Heart right ventricle (tissue), 16 donors: Measurements from ENCODE around the gene CACNB2. TPM values are rescaled to one million over a fixed set of nuclear protein-coding genes. Genes with fewer than 3 reads are reported as not detected.

Experiments
- ATAC-seq, 8 donors: fragments of 200-7000 bp; cut with Tn5 transposase; one replicate each; pipeline ENCODE4 v1.9.1; 2020; ENCODE audit warnings: mild to moderate bottlenecking in 8 of 8, moderate library complexity in 8 of 8, moderate number of reproducible peaks in 1 of 8
- DNase-seq, 2 donors: peaks; one replicate each; pipeline ENCODE4 v3.0.0-alpha.2; 2020
- H3K27ac ChIP-seq, 10 donors: fragments of 200-600 bp; sonication (generic) in 2 of 10; one replicate each; pipeline versions ENCODE4 v1.5.0 to v1.8.0; 2020 to 2022; ENCODE audit warnings: mild to moderate bottlenecking in 3 of 10
- H3K27me3 ChIP-seq, 7 donors: fragments of 200-600 bp; one replicate each; pipeline ENCODE4 v1.8.0; 2021 to 2022; ENCODE audit warnings: mild to moderate bottlenecking in 2 of 7
- H3K36me3 ChIP-seq, 9 donors: fragments of 200-600 bp; sonication (generic) in 1 of 9; one replicate each; pipeline versions ENCODE4 v1.5.0 to v1.8.0; 2020 to 2022; ENCODE audit warnings: mild to moderate bottlenecking in 2 of 9
- H3K4me1 ChIP-seq, 9 donors: fragments of 200-600 bp; sonication (generic) in 1 of 9; one replicate each; pipeline versions ENCODE4 v1.5.0 to v1.8.0; 2020 to 2022; ENCODE audit warnings: mild to moderate bottlenecking in 4 of 9
- H3K4me3 ChIP-seq, 10 donors: fragments of 200-600 bp; sonication (generic) in 2 of 10; one replicate each; pipeline versions ENCODE4 v1.5.0 to v1.8.0; 2020 to 2022; ENCODE audit warnings: mild to moderate bottlenecking in 7 of 10, moderate library complexity in 2 of 10
- H3K9me3 ChIP-seq, 11 donors: fragments of 200-600 bp in 10 of 11; sonication (generic) in 2 of 11; one replicate each; pipeline versions ENCODE4 v1.5.0 to v1.8.0; 2013 to 2022; ENCODE audit warnings: mild to moderate bottlenecking in 2 of 11, control low read depth in 1 of 11, moderate library complexity in 1 of 11
- WGBS, 2 donors: extraction: QIAGEN DNeasy Blood & Tissue Kit; methylation state at CpG; one replicate each; pipeline ENCODE4 v1.1.7; 2013; ENCODE audit warnings: inconsistent platforms in 1 of 2; 5-methylcytosine and 5-hydroxymethylcytosine counted together
- intact Hi-C, 10 donors: fragments of 100-400 bp; cut with DNase I; formaldehyde crosslinking; loops; one replicate each; pipeline versions ENCODE4 v1.11.1 to v1.14.2; 2022
- polyA plus RNA-seq, 2 donors: library from polyadenylated mRNA; stranded (reverse); fragments of 200-250 nt; gene quantifications; one replicate each; pipeline ENCODE4 v1.2.3, GENCODE V29; 2013
- total RNA-seq, 10 donors: library from RNA; stranded (reverse); fragmentation: NEBNext Ultra II Directional in 3 of 10; extraction: Animal tissue kit (Norgen Biotek cat#: 25700) in 3 of 10; gene quantifications; one replicate each; pipeline versions ENCODE4 v1.2.1 to v1.2.4, GENCODE V29; 2021 to 2023
- TF ChIP-seq, protein P1 (sequence below), 9 donors: fragments of 200-600 bp; sonication (generic) in 2 of 9; IDR thresholded peaks; one replicate each; pipeline versions ENCODE4 v1.5.0 to v1.8.0; 2021 to 2022; ENCODE audit warnings: antibody characterized with exemption in 9 of 9, mild to moderate bottlenecking in 5 of 9, moderate library complexity in 1 of 9
- donor health status: Arrhythmogenic right ventricular cardiomyopathy.
- donor health status: ischemic (EF 13 %, LVEDD 7.1; RV severe dilation, severe dysfunction).
- donor health status: healthy with polysubstance abuse.
- donor health status: DM: no; HTN: yes; CAD: no.
- donor health status: DM: no; HTN: no; CAD: no.
- donor health status: ischemic (EF 25% LVEDD 6.9; RV normal size, moderate dysfunction).
- donor health status: ischemic (EF 25% LVEDD 5.7; RV mildly dilated, moderate dysfunction).
- donor health status: healthy.
- donor health status: DM: yes; HTN: yes; CAD: no.
- donor health status: Ischemic cardiomyopathy.
- donor health status: ischemic (EF 35%, LVEDD 5.7; RV mildly dilated, moderate dysfunction).
- donor health status: nonischemic (EF 11% LVEDD 7.7; RV severe dilation, severe dysfunction).
- donor health status: DM: yes; HTN: yes; CAD: no.
- donor health status: PGD.
- donor health status: ischemic (EF 29% LVEDD 5.4; RV normal size, mild dysfunction).
- donor health status: nonischemic (EF 23%, LVEDD 6.1; RV moderate dilation, normal function).

Gene CACNB2
- total and polyA plus RNA-seq, 12 donors, result 8.9 to 71.1 (median 36.7) TPM

DNA sequence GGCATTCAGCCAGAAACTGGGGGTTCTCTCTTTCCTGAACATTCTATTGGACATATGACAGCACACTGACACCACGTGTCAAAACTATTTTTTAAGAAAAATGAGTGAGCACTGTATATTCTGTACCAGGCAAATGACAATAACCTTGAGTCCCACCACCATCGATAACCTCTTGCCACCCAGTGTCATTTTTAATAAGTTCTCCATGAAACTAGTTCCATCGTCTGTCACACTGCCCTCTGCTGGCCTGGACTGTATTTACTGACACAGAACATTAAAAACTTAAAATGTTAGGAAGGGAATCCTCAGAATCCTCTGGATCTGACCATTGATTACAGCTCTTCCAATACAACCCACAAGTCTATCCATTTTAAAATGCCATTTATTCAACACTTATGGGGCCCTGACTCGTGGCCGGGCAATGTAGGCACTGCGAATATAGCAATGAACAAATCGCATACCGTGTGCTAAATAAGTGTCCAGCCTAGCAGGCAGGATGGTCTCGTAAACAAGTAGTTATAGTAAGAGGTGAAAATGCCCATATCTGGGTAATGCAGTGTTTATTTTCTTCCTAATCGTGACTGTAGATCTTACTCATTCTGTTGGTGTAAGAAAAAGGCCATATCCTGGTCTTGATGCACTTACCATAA, 35.9 kb upstream of the CACNB2 start:
- no peak overlapping the region for H3K4me3 ChIP-seq
- H3K36me3 ChIP-seq, result no peaks in the 10 kb centered on the region
- no peak overlapping the region for H3K27ac ChIP-seq
- H3K4me1 ChIP-seq, result no peaks in the 10 kb centered on the region
- 67 to 72% methylated on average over 10 of the region's 10 CpGs for WGBS, 2 donors
- intact Hi-C loops, result loop anchor here in 8 of 10 donors (1.0 to 10.0 kb wide), 6 partner anchors 190 to 500 kb away; no protein-coding TSS in a partner anchor
- TF ChIP-seq, protein P1, sequence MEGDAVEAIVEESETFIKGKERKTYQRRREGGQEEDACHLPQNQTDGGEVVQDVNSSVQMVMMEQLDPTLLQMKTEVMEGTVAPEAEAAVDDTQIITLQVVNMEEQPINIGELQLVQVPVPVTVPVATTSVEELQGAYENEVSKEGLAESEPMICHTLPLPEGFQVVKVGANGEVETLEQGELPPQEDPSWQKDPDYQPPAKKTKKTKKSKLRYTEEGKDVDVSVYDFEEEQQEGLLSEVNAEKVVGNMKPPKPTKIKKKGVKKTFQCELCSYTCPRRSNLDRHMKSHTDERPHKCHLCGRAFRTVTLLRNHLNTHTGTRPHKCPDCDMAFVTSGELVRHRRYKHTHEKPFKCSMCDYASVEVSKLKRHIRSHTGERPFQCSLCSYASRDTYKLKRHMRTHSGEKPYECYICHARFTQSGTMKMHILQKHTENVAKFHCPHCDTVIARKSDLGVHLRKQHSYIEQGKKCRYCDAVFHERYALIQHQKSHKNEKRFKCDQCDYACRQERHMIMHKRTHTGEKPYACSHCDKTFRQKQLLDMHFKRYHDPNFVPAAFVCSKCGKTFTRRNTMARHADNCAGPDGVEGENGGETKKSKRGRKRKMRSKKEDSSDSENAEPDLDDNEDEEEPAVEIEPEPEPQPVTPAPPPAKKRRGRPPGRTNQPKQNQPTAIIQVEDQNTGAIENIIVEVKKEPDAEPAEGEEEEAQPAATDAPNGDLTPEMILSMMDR (IDR thresholded peaks at IDR 0.05), result peak; percentile 35 to 78 (median 70)
- peaks cover 0 to 6% (median 0%) of the 10 kb centered on the region in 11 donors for H3K9me3 ChIP-seq
- H3K27me3 ChIP-seq, result no peaks in the 10 kb centered on the region
- peak; percentile 30 to 50 for DNase-seq
- ATAC-seq, result no peak

DNA sequence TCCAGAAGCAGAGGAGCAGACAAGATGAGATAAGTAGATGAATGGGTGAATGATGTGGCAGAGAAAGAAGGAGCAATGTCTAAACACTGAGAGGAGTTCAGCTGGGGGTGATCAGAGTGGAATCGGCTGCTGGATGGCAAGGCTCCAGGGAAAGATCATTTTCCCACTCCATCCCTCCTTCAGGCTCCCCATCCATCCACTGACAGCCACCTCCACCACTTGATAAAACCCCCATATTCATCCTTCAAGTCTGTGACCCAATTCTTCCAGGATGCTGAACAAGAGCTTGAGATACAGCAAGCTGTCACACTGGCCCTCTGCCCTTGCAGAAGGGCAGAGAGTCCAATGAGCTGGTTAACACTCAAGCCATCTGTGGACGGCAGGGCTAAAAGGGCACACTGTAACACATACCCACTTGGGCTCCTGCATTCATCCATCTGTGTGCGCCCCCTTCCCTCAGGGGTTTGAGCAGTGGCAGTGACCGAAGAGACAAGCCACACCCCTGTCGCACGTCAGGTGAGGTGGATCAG, 30.8 kb upstream of the CACNB2 start:
- DNase-seq (no peak), ATAC-seq (no peak)
- no peaks in the 10 kb centered on the region for H3K9me3 ChIP-seq
- H3K27me3 ChIP-seq, result no peaks in the 10 kb centered on the region
- H3K36me3 ChIP-seq, result no peaks in the 10 kb centered on the region
- WGBS, 2 donors, result 85 to 92% methylated on average over 6 of the region's 6 CpGs
- no peaks in the 10 kb centered on the region for H3K4me1 ChIP-seq
- no peak overlapping the region for H3K27ac ChIP-seq
- intact Hi-C loops, result loop anchor here in 7 of 10 donors (5.0 to 10.0 kb wide), 5 partner anchors 195 to 505 kb away; no protein-coding TSS in a partner anchor
- no peak overlapping the region for H3K4me3 ChIP-seq
- TF ChIP-seq, protein P1 (IDR thresholded peaks at IDR 0.05), result no peak

DNA sequence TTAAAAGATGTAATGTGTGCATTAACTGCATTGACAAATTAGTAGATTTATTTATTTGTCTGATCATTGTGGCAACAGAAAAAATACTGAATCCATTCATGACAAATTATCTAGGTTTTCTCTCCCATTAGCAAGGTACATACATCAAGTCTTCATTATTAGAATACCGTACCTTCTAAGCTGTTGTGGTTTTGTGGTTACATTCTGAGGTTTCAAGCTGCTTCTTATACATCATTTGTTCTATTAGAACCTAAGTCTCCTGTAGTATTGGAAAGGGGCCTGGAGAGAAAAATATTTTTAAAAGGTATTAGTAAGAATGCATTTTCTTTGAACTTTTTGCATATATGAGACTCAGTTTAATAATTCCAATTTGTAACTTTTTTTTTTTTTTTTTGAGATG, 26.3 kb upstream of the CACNB2 start:
- TF ChIP-seq, protein P1 (IDR thresholded peaks at IDR 0.05), result no peak
- no peak overlapping the region for H3K4me3 ChIP-seq
- peaks cover 0 to 5% (median 0%) of the 10 kb centered on the region in 11 donors for H3K9me3 ChIP-seq
- intact Hi-C loops, result no loop called here
- no peaks in the 10 kb centered on the region for H3K36me3 ChIP-seq
- H3K4me1 ChIP-seq, result no peaks in the 10 kb centered on the region
- H3K27me3 ChIP-seq, result no peaks in the 10 kb centered on the region
- ATAC-seq, result no peak
- no peak overlapping the region for H3K27ac ChIP-seq
- WGBS, 2 donors, result 87 to 91% methylated on average over 1 of the region's 1 CpG
- DNase-seq, result no peak

DNA sequence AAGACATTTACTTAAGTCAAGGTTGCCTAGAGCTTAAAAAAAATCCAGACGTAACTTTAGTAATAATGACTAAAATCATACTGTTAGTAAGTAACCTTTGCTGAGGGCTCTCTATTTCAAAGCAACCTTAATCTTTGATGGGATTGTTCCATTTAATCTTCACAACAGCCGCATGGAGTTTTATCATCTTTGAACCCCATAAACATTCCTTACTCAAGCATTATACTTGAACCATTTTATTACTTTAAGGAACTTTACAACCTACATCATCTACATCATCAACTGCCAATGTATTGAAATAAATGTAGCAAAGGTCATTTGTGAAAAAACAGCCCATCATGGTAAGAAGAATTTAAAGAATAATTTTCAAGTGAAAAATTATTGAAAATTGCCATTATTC, 22.9 kb upstream of the CACNB2 start:
- ATAC-seq, result no peak
- intact Hi-C loops, result no loop called here
- H3K4me1 ChIP-seq, result no peaks in the 10 kb centered on the region
- no peak overlapping the region for H3K4me3 ChIP-seq
- peaks cover 0 to 5% (median 0%) of the 10 kb centered on the region in 11 donors for H3K9me3 ChIP-seq
- DNase-seq, result no peak
- WGBS, 2 donors, result 85 to 88% methylated on average over 2 of the region's 2 CpGs
- TF ChIP-seq, protein P1 (IDR thresholded peaks at IDR 0.05), result no peak
- H3K27me3 ChIP-seq, result no peaks in the 10 kb centered on the region
- no peak overlapping the region for H3K27ac ChIP-seq
- H3K36me3 ChIP-seq, result no peaks in the 10 kb centered on the region
